Colonic mucosa (tissue), 4 donors: ENCODE measurements around the gene RALGAPA2. TPM values are rescaled to one million over a fixed set of nuclear protein-coding genes. Genes with fewer than 3 reads are reported as not detected.
A peak's percentile ranks its signal among the peaks of the same experiment; 100 is the strongest.

Source experiments
- DNase-seq: peaks from one replicate; pipeline ENCODE4 v3.0.0-alpha.2; 2020
- H3K27ac ChIP-seq: fragments of 200-600 bp; one replicate; pipeline ENCODE4 v1.8.0; 2021
- H3K27me3 ChIP-seq: fragments of 200-600 bp; one replicate; pipeline ENCODE4 v1.8.0; 2021
- H3K36me3 ChIP-seq: fragments of 200-600 bp; one replicate; pipeline ENCODE4 v1.8.0; 2021
- H3K4me1 ChIP-seq: fragments of 200-600 bp; one replicate; pipeline ENCODE4 v1.8.0; 2021; ENCODE audit warnings: mild to moderate bottlenecking
- H3K4me3 ChIP-seq: fragments of 200-600 bp; one replicate; pipeline ENCODE4 v1.8.0; 2021
- H3K9ac ChIP-seq, 2 donors: one replicate each; pipeline ENCODE4 v1.7.0; 2013; ENCODE audit warnings: control low read depth in 2 of 2, low read depth in 2 of 2, low read length in 2 of 2
- H3K9me3 ChIP-seq: fragments of 200-600 bp; one replicate; pipeline ENCODE4 v1.8.0; 2021
- intact Hi-C: fragments of 100-400 bp; cut with DNase I; formaldehyde crosslinking; loops from one replicate; pipeline ENCODE4 v1.14.1; 2022
- total RNA-seq, 2 donors: library from RNA; stranded (reverse); fragmentation: NEBNext Ultra II Directional in 1 of 2; extraction: Animal tissue kit (Norgen Biotek cat#: 25700) in 1 of 2; gene quantifications; one replicate each; pipeline ENCODE4 v1.2.1, GENCODE V29; 2021
- TF ChIP-seq, protein P1 (sequence below): fragments of 200-600 bp; IDR thresholded peaks from one replicate; pipeline ENCODE4 v1.8.0; 2022; ENCODE audit warnings: antibody characterized with exemption, mild to moderate bottlenecking
- donor health status: healthy.
- donor health status: DM: no; HTN: no; CAD: no.
- donor health status: DM: no; HTN: no; CAD: no.

The RALGAPA2 gene
- total RNA-seq, 2 donors from 2014 or later, result 64.5 to 66.1 TPM

DNA sequence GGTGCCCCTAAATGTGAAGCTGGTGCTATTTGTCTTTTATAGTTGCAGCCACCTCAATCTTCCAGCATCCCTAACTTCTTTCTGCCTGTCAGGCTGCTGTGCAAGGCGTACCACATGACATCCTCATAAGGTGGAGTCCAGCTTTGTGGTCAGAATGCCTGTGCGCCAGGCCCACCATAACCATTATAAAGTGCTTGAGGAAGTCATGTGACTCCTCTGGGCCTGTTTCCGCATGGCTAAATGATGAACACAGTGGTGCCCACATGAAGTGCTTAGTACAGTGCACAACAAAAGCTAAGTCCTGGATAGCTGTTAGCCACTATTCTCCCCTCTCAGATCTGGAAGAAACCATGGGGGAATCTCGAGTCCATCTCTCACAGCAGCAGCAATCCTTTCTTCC, 268.9 kb downstream of the RALGAPA2 start:
- Histone ChIP-seq H3K4me1 (no peaks in the 10 kb centered on the region), H3K9ac (no peak overlapping the region), H3K36me3 (no peaks in the 10 kb centered on the region), H3K27ac (no peak overlapping the region), H3K27me3 (no peaks in the 10 kb centered on the region), H3K4me3 (no peak overlapping the region), H3K9me3 (no peaks in the 10 kb centered on the region)
- DNase-seq, result no peak
- intact Hi-C loops, result no loop called here
- TF ChIP-seq, protein P1, sequence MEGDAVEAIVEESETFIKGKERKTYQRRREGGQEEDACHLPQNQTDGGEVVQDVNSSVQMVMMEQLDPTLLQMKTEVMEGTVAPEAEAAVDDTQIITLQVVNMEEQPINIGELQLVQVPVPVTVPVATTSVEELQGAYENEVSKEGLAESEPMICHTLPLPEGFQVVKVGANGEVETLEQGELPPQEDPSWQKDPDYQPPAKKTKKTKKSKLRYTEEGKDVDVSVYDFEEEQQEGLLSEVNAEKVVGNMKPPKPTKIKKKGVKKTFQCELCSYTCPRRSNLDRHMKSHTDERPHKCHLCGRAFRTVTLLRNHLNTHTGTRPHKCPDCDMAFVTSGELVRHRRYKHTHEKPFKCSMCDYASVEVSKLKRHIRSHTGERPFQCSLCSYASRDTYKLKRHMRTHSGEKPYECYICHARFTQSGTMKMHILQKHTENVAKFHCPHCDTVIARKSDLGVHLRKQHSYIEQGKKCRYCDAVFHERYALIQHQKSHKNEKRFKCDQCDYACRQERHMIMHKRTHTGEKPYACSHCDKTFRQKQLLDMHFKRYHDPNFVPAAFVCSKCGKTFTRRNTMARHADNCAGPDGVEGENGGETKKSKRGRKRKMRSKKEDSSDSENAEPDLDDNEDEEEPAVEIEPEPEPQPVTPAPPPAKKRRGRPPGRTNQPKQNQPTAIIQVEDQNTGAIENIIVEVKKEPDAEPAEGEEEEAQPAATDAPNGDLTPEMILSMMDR, result no peak

DNA sequence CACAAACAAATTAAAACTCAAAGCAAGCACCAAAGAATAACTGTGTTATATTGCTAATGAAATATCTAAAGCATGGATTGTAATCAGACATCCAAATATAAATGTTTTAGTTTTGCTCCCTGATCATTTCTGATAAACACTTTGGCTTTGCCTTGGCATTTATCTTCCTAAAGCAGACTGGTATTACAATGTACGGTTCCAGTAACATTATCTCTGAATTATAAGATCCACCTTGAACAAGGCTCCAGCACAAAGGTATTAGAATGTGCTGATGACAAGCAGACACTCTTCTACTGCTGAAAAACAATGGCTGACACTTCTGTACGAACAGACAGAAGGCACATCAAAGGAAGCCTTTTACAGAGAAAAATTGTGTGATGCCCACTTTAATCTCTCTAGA, 270.0 kb downstream of the RALGAPA2 start:
- no peaks in the 10 kb centered on the region for H3K36me3 ChIP-seq
- no peaks in the 10 kb centered on the region for H3K9me3 ChIP-seq
- TF ChIP-seq, protein P1, result no peak
- intact Hi-C loops, result no loop called here
- no peak overlapping the region for H3K9ac ChIP-seq
- no peaks in the 10 kb centered on the region for H3K27me3 ChIP-seq
- H3K4me3 ChIP-seq, result no peak overlapping the region
- H3K27ac ChIP-seq, result no peak overlapping the region
- no peaks in the 10 kb centered on the region for H3K4me1 ChIP-seq
- DNase-seq, result no peak

DNA sequence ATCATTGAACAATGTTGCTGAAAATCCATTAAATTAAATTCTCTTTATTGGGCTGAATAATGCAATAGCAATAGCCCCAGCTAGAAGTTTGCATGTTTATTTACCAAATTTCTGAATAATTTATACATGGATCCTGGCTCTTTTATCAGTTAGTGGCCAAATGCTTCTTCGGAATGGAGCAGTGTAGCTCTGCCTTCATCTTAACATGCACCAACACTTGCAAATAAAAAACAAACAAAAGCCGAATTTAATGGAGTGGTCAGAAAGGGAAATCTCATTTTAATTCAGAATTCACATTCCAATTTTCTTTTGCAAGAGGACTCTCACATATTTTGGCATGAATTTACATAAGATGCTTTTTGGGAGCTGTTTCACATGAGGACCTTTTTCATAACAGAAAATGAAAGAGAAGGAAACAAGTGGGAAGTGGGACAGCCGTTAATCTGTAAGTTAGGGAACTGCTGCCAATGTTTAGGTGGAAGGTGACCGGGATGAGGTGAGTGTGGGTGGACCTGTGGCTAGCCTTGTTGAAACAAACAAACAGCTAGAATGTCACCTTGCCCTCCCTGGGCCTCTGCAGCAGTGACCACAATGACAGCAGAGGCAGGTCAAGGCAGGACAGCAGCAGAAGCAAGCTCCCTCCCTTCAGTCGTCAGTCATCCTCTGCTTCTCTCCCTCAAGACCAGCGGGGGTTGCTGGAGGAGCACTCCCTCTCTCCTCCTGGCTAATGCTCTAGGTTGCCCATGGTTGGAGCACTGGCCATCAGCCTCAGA, 271.4 kb downstream of the RALGAPA2 start:
- H3K9me3 ChIP-seq, result no peaks in the 10 kb centered on the region
- H3K27ac ChIP-seq, result no peak overlapping the region
- no peak overlapping the region for H3K4me3 ChIP-seq
- no peaks in the 10 kb centered on the region for H3K36me3 ChIP-seq
- no peaks in the 10 kb centered on the region for H3K27me3 ChIP-seq
- TF ChIP-seq, protein P1, result no peak
- intact Hi-C loops, result no loop called here
- H3K9ac ChIP-seq, result peak overlapping the region in 1 of 2 donors; percentile 6
- DNase-seq, result peak; percentile 29
- H3K4me1 ChIP-seq, result no peaks in the 10 kb centered on the region

DNA sequence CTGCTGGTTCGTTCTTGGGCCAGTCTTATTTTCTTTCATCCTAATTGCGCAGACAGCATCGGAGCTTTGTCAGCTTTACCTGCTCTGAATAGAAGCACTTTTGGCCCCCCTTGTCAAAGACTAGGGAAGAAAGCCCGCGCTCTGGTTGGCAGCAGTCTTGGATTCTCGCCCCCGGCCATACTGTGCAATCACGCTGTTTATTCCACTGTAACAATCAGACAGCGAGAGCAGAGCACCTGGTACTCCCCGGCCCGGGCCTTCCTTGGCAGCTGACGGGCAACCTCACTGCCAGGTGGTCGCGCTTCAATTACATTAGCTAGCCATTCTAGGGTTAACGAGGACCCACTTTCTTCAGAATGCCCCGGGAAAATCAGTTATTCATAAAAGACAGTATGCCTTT, 272.0 kb downstream of the RALGAPA2 start:
- H3K9ac ChIP-seq, result peak overlapping the region in 1 of 2 donors; percentile 6
- intact Hi-C loops, result no loop called here
- H3K36me3 ChIP-seq, result no peaks in the 10 kb centered on the region
- no peaks in the 10 kb centered on the region for H3K4me1 ChIP-seq
- DNase-seq, result peak; percentile 24
- TF ChIP-seq, protein P1, result no peak
- no peak overlapping the region for H3K4me3 ChIP-seq
- H3K27ac ChIP-seq, result no peak overlapping the region
- no peaks in the 10 kb centered on the region for H3K9me3 ChIP-seq
- H3K27me3 ChIP-seq, result no peaks in the 10 kb centered on the region

DNA sequence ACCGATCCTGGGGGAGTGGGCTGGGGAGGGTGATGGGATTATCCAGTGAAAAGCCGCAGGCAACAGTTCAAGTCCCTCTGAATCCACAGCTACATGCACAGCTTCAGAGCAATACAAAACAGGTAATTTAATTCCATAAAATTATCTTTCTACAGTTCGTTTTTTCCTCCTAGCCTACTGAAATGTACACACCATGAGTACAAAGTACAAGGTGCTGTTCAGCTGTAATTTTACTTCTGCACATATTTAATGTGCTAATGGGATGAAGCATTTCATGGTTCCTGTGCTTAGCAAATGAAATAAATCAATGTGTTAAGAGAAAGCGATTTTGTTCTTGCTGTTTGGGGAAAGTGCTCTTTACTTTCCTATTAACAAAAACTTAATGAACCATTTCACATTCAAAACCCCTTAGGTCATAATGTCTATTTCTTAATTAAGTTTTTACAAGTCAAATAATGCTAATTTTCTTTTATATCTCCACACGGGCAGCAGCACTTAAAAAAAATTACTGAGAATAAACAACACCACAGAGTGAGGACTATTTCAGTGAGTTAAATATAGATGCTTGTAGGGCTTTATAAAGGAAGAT, 272.7 kb downstream of the RALGAPA2 start:
- Histone ChIP-seq H3K4me1 (no peaks in the 10 kb centered on the region), H3K36me3 (no peaks in the 10 kb centered on the region), H3K9me3 (no peaks in the 10 kb centered on the region), H3K9ac (no peak overlapping the region), H3K27ac (no peak overlapping the region), H3K4me3 (no peak overlapping the region), H3K27me3 (no peaks in the 10 kb centered on the region)
- intact Hi-C loops, result no loop called here
- no peak for DNase-seq
- TF ChIP-seq, protein P1, result no peak
